Upper lobe of left lung (tissue), 4 donors: ENCODE data around the gene GMFB.

Source experiments
- CTCF ChIP-seq, 6 experiments: fragments of 450-650 bp in 4 of 6; fragments of 200-600 bp in 2 of 6; sonication (generic) in 2 of 6; IDR thresholded peaks; one replicate each; pipeline ENCODE4 v1.5.1; 2016 to 2019; ENCODE audit warnings: antibody characterized with exemption in 6 of 6
- POLR2A ChIP-seq, 4 donors: fragments of 450-650 bp; IDR thresholded peaks; one replicate each; pipeline ENCODE4 v1.5.1; 2016 to 2017; ENCODE audit warnings: antibody characterized with exemption in 4 of 4, mild to moderate bottlenecking in 2 of 4

- TF ChIP-seq POLR2A (IDR thresholded peaks at IDR 0.05): no peak
- TF ChIP-seq CTCF (IDR thresholded peaks at IDR 0.05): no peak
These were observed 17.1 kb downstream of the GMFB start for GRCh38 chr14:54471641-54472040.
